Measurements from ENCODE around the gene SRSF11.

DNA sequence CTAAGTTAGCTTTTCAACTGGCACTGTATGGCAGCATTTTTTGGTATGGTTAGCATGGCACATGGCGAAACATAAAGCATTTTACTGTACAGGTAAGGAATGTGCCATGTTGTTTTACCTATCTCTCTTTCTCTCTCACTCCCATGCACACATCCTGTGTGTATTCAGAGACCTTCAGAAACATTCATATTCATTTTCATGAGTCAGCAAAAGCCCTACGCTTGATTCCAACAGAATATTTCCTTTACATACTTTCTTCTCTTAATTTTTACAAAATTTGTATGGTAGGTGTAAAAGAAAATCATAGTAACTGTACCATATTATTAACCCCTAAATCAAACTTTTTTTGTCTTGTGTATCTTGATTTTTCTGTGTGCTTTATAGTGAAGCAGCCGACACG lies 10.3 kb downstream of the SRSF11 start:
- TF ChIP-seq CTCF (IDR thresholded peaks at IDR 0.05; ENCODE audit: insufficient read depth, low read depth, low read length) (no peak), EZH2 (IDR thresholded peaks at IDR 0.05; ENCODE audit: insufficient read depth, low read length) (no peak)
